Right atrium auricular region (tissue), 2 donors: ENCODE results near the gene MAD1L1. TPM values are rescaled to one million over a fixed set of nuclear protein-coding genes. Genes with fewer than 3 reads are reported as not detected.

Source experiments
- DNase-seq: peaks from one replicate; pipeline ENCODE4 v3.0.0-alpha.2; 2019; ENCODE audit warnings: low spot score
- H3K27ac ChIP-seq, 2 donors: fragments of 200-600 bp; sonication (generic); 1 replicate in 1 of 2; 2 replicates in 1 of 2; pipeline ENCODE4 v1.5.1; 2016 to 2019
- H3K27me3 ChIP-seq, 2 donors: fragments of 200-600 bp; sonication (generic); one replicate each; pipeline versions ENCODE4 v1.5.1 to v1.6.0; 2017 to 2019
- H3K36me3 ChIP-seq: fragments of 200-600 bp; sonication (generic); one replicate; pipeline ENCODE4 v1.5.1; 2016
- H3K4me1 ChIP-seq, 2 donors: fragments of 200-600 bp; sonication (generic); one replicate each; pipeline versions ENCODE4 v1.5.1 to v1.6.0; 2017 to 2019
- H3K4me3 ChIP-seq, 2 donors: fragments of 200-600 bp; sonication (generic); 1 replicate in 1 of 2; 2 replicates in 1 of 2; pipeline ENCODE4 v1.5.1; 2017 to 2019; ENCODE audit warnings: mild to moderate bottlenecking in 1 of 2, moderate library complexity in 1 of 2
- H3K9me3 ChIP-seq, 2 donors: fragments of 200-600 bp; sonication (generic); one replicate each; pipeline ENCODE4 v1.5.1; 2019
- CTCF ChIP-seq, 2 donors: fragments of 200-600 bp; sonication (generic); IDR thresholded peaks; one replicate each; pipeline ENCODE4 v1.5.1; 2019; ENCODE audit warnings: antibody characterized with exemption in 2 of 2
- total RNA-seq, 2 donors: library from RNA; depleted of rRNA; stranded (reverse); fragments of >200 nt; gene quantifications; one replicate each; pipeline ENCODE4 v1.1.0, GENCODE V29; 2016

Gene MAD1L1
- total RNA-seq, 2 donors from 2014 or later: 13.3 to 31.9 TPM

- no peak for TF ChIP-seq CTCF (IDR thresholded peaks at IDR 0.05)
- H3K4me3 ChIP-seq: no peak overlapping the region
- H3K27ac ChIP-seq: no peak overlapping the region
- peaks cover 5% of the 10 kb centered on the region for H3K36me3 ChIP-seq
- no peaks in the 10 kb centered on the region for H3K9me3 ChIP-seq
- H3K4me1 ChIP-seq: no peaks in the 10 kb centered on the region
- H3K27me3 ChIP-seq: no peaks in the 10 kb centered on the region
- DNase-seq: no peak
Measured at GRCh38 chr7:2140216-2141020, 92.3 kb downstream of the MAD1L1 start.

GRCh38 chr7:2139004-2139699 lies 93.6 kb downstream of the MAD1L1 start:
- H3K36me3 ChIP-seq: no peaks in the 10 kb centered on the region
- H3K9me3 ChIP-seq: no peaks in the 10 kb centered on the region
- no peaks in the 10 kb centered on the region for H3K4me1 ChIP-seq
- no peak for TF ChIP-seq CTCF (IDR thresholded peaks at IDR 0.05)
- H3K27me3 ChIP-seq: no peaks in the 10 kb centered on the region
- DNase-seq: no peak
- no peak overlapping the region for H3K4me3 ChIP-seq
- H3K27ac ChIP-seq: no peak overlapping the region

GRCh38 chr7:2138146-2138765 lies 94.5 kb downstream of the MAD1L1 start:
- Histone ChIP-seq H3K36me3 (no peaks in the 10 kb centered on the region), H3K4me3 (no peak overlapping the region), H3K4me1 (no peaks in the 10 kb centered on the region), H3K27ac (no peak overlapping the region), H3K27me3 (no peaks in the 10 kb centered on the region), H3K9me3 (no peaks in the 10 kb centered on the region)
- no peak for TF ChIP-seq CTCF (IDR thresholded peaks at IDR 0.05)
- no peak for DNase-seq

- no peaks in the 10 kb centered on the region for H3K36me3 ChIP-seq
- H3K4me1 ChIP-seq: no peaks in the 10 kb centered on the region
- no peak for DNase-seq
- no peak overlapping the region for H3K27ac ChIP-seq
- H3K9me3 ChIP-seq: no peaks in the 10 kb centered on the region
- no peak overlapping the region for H3K4me3 ChIP-seq
- no peaks in the 10 kb centered on the region for H3K27me3 ChIP-seq
- TF ChIP-seq CTCF (IDR thresholded peaks at IDR 0.05): no peak
Measured at GRCh38 chr7:2134740-2135139, 98.0 kb downstream of the MAD1L1 start.

- TF ChIP-seq CTCF (IDR thresholded peaks at IDR 0.05): no peak
- DNase-seq: no peak
- no peaks in the 10 kb centered on the region for H3K36me3 ChIP-seq
- no peaks in the 10 kb centered on the region for H3K4me1 ChIP-seq
- H3K27me3 ChIP-seq: no peaks in the 10 kb centered on the region
- H3K27ac ChIP-seq: no peak overlapping the region
- no peaks in the 10 kb centered on the region for H3K9me3 ChIP-seq
- H3K4me3 ChIP-seq: no peak overlapping the region
Measured at GRCh38 chr7:2132243-2132642, 100.5 kb downstream of the MAD1L1 start.
